HG03575 (cell line): ENCODE results near the gene RUNX1.

Experiments used
- ATAC-seq: cut with Tn5 transposase; IDR thresholded peaks from one replicate; pipeline ENCODE4 v1.9.1; 2021; ENCODE audit not compliant: unreplicated experiment, insufficient number of reproducible peaks, low FRiP score; ENCODE audit errors: extremely low read depth

RUNX1 gene

GRCh38 chr21:35063428-35064172 lies 14.5 kb upstream of the RUNX1 start:
- no peak for ATAC-seq

- ATAC-seq = no peak
Measured at GRCh38 chr21:35062016-35062415, 12.9 kb upstream of the RUNX1 start.

- ATAC-seq = no peak
Measured at GRCh38 chr21:35059742-35060141, 10.6 kb upstream of the RUNX1 start.

GRCh38 chr21:35058058-35058457 lies 9.0 kb upstream of the RUNX1 start:
- ATAC-seq = no peak

GRCh38 chr21:35057428-35057827 lies 8.3 kb upstream of the RUNX1 start:
- no peak for ATAC-seq

- ATAC-seq = no peak
Measured at GRCh38 chr21:35053356-35054096, 4.4 kb upstream of the RUNX1 start.

GRCh38 chr21:35052801-35053200 lies 3.7 kb upstream of the RUNX1 start:
- no peak for ATAC-seq

GRCh38 chr21:35051287-35051818 lies 2.3 kb upstream of the RUNX1 start:
- no peak for ATAC-seq

- no peak for ATAC-seq
Measured at GRCh38 chr21:35050348-35051286, 1.5 kb upstream of the RUNX1 start.

- ATAC-seq = no peak
Measured at GRCh38 chr21:35048183-35048601, 910 bp downstream of the RUNX1 start.

GRCh38 chr21:35046880-35047229 lies 2.2 kb downstream of the RUNX1 start:
- ATAC-seq = no peak

GRCh38 chr21:35046263-35046624 lies 2.9 kb downstream of the RUNX1 start:
- no peak for ATAC-seq

GRCh38 chr21:35045542-35046262 lies 3.4 kb downstream of the RUNX1 start:
- ATAC-seq = no peak

- ATAC-seq = no peak
Measured at GRCh38 chr21:35044770-35045541, 4.1 kb downstream of the RUNX1 start.

- no peak for ATAC-seq
Measured at GRCh38 chr21:35044128-35044527, 5.0 kb downstream of the RUNX1 start.

GRCh38 chr21:35043549-35043948 lies 5.6 kb downstream of the RUNX1 start:
- no peak for ATAC-seq

- no peak for ATAC-seq
Measured at GRCh38 chr21:35042836-35043235, 6.3 kb downstream of the RUNX1 start.

GRCh38 chr21:35041881-35042280 lies 7.2 kb downstream of the RUNX1 start:
- no peak for ATAC-seq
